Aortic smooth muscle cell (primary cell): ENCODE measurements around the gene RUNDC3A. TPM values are rescaled to one million over a fixed set of nuclear protein-coding genes. Genes with fewer than 3 reads are reported as not detected.

Experiments
- total RNA-seq: library from RNA; depleted of rRNA; stranded (reverse); fragments of >200 nt; gene quantifications from 2 replicates; pipeline ENCODE4 v1.2.3, GENCODE V29; 2014

Gene RUNDC3A
- total RNA-seq = 0.13 and 0.31 TPM in 2 replicates

GRCh38 chr17:44308320-44308818, at the start of gene RUNDC3A:
RUNDC3A (plus strand) TSS chr17:44308601; CDS start chr17:44308833, 232 bp downstream.

GRCh38 chr17:44267818-44268490, 40.4 kb upstream of the RUNDC3A start, which contains the start of gene SLC4A1:
SLC4A1 (minus strand) TSS chr17:44268135; CDS start chr17:44262866, 5,269 bp downstream.

DNA sequence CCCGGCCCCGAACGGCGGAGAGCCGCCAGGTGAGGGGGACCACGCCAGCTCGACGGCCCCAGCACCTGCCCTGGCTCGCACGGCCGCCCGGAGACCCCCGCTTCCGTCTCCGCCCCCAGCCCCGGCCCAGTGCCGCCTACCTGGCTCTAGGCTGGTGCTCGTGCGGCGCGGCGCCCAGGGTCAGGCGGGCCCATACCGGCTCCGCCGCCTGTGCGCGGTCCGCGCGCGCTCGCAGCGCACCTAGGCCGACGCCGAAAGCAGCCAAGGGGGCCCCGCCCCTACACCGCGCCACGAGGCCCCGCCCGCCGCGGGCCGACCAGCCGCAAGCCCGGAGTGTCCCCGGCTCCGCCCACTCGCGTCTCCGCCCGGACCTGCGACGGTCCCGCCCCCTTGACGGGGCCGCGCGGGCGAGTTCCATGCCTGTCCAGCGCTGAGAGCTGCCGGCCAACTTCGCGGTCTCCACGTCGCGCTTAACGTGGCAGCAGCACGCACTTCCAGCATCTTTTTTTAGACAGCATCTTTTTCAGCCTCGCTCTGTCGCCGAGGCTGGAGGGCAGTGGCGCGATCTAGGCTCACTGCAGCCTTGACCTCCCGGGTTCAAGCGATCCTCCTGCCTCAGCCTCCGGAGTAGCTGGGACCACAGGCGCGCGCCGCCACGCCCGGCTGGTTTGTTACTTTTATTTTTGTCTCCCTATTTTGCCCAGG, 16.3 kb downstream of the RUNDC3A start, which contains the start of gene SLC25A39:
TSS of gene SLC25A39 (minus strand) at position 253 of the 705 bp plus-strand sequence. CDS start 1,261 bp downstream, outside the sequence.

DNA sequence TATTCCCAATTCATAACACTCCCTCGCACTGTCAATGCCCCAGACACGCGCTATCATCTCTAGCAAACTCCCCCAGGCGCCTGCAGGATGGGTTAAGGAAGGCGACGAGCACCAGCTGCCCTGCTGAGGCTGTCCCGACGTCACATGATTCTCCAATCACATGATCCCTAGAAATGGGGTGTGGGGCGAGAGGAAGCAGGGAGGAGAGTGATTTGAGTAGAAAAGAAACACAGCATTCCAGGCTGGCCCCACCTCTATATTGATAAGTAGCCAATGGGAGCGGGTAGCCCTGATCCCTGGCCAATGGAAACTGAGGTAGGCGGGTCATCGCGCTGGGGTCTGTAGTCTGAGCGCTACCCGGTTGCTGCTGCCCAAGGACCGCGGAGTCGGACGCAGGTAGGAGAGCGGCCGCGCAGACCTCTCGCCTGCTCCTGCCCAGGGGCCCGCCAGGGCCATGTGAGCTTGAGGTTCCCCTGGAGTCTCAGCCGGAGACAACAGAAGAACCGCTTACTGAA, 36.6 kb downstream of the RUNDC3A start, which contains the start of gene GRN:
TSS of gene GRN (plus strand) at position 364 of the 515 bp plus-strand sequence. CDS start 3,863 bp downstream, outside the sequence.

DNA sequence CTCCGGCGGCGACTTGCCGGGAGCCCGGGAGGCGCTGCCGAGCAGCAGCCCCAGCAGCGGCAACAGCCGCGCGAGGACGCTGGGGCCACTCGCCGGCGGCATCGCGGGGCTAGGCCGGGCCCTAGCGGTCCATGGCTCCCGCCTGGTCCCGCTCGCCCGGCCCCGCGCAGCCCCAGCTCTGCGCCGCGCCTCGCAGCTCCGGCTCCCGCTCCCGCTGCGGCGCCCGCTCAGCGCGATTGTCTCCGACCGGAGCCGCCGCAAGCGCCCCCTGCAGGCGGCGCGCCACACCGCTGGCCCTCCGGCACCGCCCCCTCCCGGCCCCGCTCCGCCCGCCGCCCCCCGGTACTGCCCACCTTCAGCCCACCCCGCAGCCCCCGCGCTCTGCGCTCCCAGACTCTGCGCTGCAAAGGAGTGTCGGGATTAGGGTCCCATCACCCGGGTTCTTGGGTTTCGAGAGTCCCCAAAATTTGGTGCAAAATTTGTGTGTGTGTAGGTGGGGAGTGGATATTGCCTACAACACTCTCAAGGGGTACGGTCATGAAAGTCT, 55.3 kb downstream of the RUNDC3A start, which contains the start of gene FAM171A2:
TSS of gene FAM171A2 (minus strand) at position 241 of the 547 bp plus-strand sequence. CDS start at position 102, 139 bp downstream.

Other genes starting within 250 kb of the RUNDC3A start
- 22.7 and 25.5 TPM in 2 replicates for gene LSM12, start 241.9 kb upstream of the RUNDC3A start, total RNA-seq
- gene G6PC3, start 237.9 kb upstream of the RUNDC3A start, total RNA-seq = 18.0 and 24.6 TPM in 2 replicates
- 51.0 and 88.3 TPM in 2 replicates for gene HDAC5, start 185.0 kb upstream of the RUNDC3A start, total RNA-seq
- gene HROB, start 166.7 kb upstream of the RUNDC3A start, total RNA-seq = 1.1 and 2.2 TPM in 2 replicates
- gene ASB16, start 137.9 kb upstream of the RUNDC3A start, total RNA-seq = 0.13 and 0.44 TPM in 2 replicates
- gene TMUB2, start 121.6 kb upstream of the RUNDC3A start, total RNA-seq = 23.5 and 25.2 TPM in 2 replicates
- 31.8 and 32.4 TPM in 2 replicates for gene ATXN7L3, start 108.7 kb upstream of the RUNDC3A start, total RNA-seq
- gene UBTF, start 88.9 kb upstream of the RUNDC3A start, total RNA-seq = 58.3 and 62.9 TPM in 2 replicates
- not detected in 2 replicates for gene SLC4A1, start 40.5 kb upstream of the RUNDC3A start, total RNA-seq
- gene SLC25A39, start 16.2 kb downstream of the RUNDC3A start, total RNA-seq = 60.7 and 67.2 TPM in 2 replicates
- 240 and 273 TPM in 2 replicates for gene GRN, start 36.7 kb downstream of the RUNDC3A start, total RNA-seq
- gene FAM171A2, start 55.3 kb downstream of the RUNDC3A start, total RNA-seq = 0.79 and 0.81 TPM in 2 replicates
- gene ITGA2B, start 81.0 kb downstream of the RUNDC3A start, total RNA-seq = under 0.01 TPM in 1 of 2 replicates, not detected in the other
- gene GPATCH8, start 194.8 kb downstream of the RUNDC3A start, total RNA-seq = 12.7 and 16.5 TPM in 2 replicates
- 4.4 TPM in 2 replicates for gene FZD2, start 248.9 kb downstream of the RUNDC3A start, total RNA-seq